Heart left ventricle (tissue), 16 donors: ENCODE measurements around the gene REEP3. TPM values are rescaled to one million over a fixed set of nuclear protein-coding genes. Genes with fewer than 3 reads are reported as not detected.

Source experiments
- ATAC-seq, 4 donors: fragments of 200-7000 bp; cut with Tn5 transposase; one replicate each; pipeline ENCODE4 v1.9.1; 2020 to 2022; ENCODE audit warnings: moderate library complexity in 4 of 4, mild to moderate bottlenecking in 3 of 4, moderate number of reproducible peaks in 1 of 4
- DNase-seq, 5 donors: peaks; one replicate each; pipeline ENCODE4 v3.0.0-alpha.2; 2020
- H3K27ac ChIP-seq, 12 donors: fragments of 200-600 bp; sonication (generic) in 4 of 12; one replicate each; pipeline versions ENCODE4 v1.5.0 to v1.8.0; 2016 to 2022; ENCODE audit warnings: mild to moderate bottlenecking in 2 of 12
- H3K27me3 ChIP-seq, 9 donors: fragments of 200-600 bp; sonication (generic) in 2 of 9; one replicate each; pipeline versions ENCODE4 v1.5.1 to v1.8.0; 2016 to 2022; ENCODE audit warnings: mild to moderate bottlenecking in 3 of 9
- H3K36me3 ChIP-seq, 9 donors: fragments of 200-600 bp; sonication (generic) in 2 of 9; one replicate each; pipeline versions ENCODE4 v1.5.0 to v1.8.0; 2018 to 2022; ENCODE audit warnings: mild to moderate bottlenecking in 2 of 9
- H3K4me1 ChIP-seq, 12 donors: fragments of 200-600 bp; sonication (generic) in 4 of 12; one replicate each; pipeline versions ENCODE4 v1.5.0 to v1.8.0; 2016 to 2022; ENCODE audit warnings: mild to moderate bottlenecking in 3 of 12
- H3K4me3 ChIP-seq, 12 donors: fragments of 200-600 bp; sonication (generic) in 4 of 12; one replicate each; pipeline versions ENCODE4 v1.5.0 to v1.8.0; 2017 to 2022; ENCODE audit warnings: mild to moderate bottlenecking in 9 of 12, moderate library complexity in 4 of 12
- H3K9me3 ChIP-seq, 12 donors: fragments of 200-600 bp; sonication (generic) in 4 of 12; one replicate each; pipeline versions ENCODE4 v1.5.0 to v1.8.0; 2016 to 2022; ENCODE audit warnings: mild to moderate bottlenecking in 1 of 12
- POLR2A ChIP-seq, 2 donors: fragments of 450-650 bp; IDR thresholded peaks; one replicate each; pipeline ENCODE4 v1.6.1; 2017; ENCODE audit warnings: antibody characterized with exemption in 2 of 2, mild to moderate bottlenecking in 2 of 2, moderate library complexity in 2 of 2
- WGBS, 4 donors: extraction: QIAGEN DNeasy Blood & Tissue Kit in 2 of 4; methylation state at CpG; one replicate each; pipeline versions ENCODE4 v1.1.5 to v1.1.7; 2013 to 2018; 5-methylcytosine and 5-hydroxymethylcytosine counted together
- intact Hi-C, 10 donors: fragments of 100-400 bp; cut with DNase I; formaldehyde crosslinking; loops; one replicate each; pipeline versions ENCODE4 v1.11.1 to v1.14.2; 2022
- polyA plus RNA-seq, 2 donors: library from polyadenylated mRNA; stranded (reverse); fragments of 200-250 nt; gene quantifications; one replicate each; pipeline ENCODE4 v1.2.3, GENCODE V29; 2013
- total RNA-seq, 9 donors: library from RNA; depleted of rRNA in 2 of 9; stranded (reverse); fragments of >200 nt in 2 of 9; fragmentation: NEBNext Ultra II Directional in 3 of 9; extraction: Animal tissue kit (Norgen Biotek cat#: 25700) in 3 of 9; gene quantifications; one replicate each; pipeline versions ENCODE4 v1.1.0 to v1.2.4, GENCODE V29; 2016 to 2023
- TF ChIP-seq, protein P1 (sequence below), 12 donors: fragments of 200-600 bp; sonication (generic) in 4 of 12; IDR thresholded peaks; one replicate each; pipeline versions ENCODE4 v1.5.0 to v1.8.0; 2018 to 2022; ENCODE audit warnings: antibody characterized with exemption in 12 of 12, mild to moderate bottlenecking in 5 of 12
- donor health status: ischemic (EF 13 %, LVEDD 7.1; RV severe dilation, severe dysfunction).
- donor health status: healthy with polysubstance abuse.
- donor health status: DM: no; HTN: yes; CAD: no.
- donor health status: DM: no; HTN: no; CAD: no.
- donor health status: ischemic (EF 25% LVEDD 6.9; RV normal size, moderate dysfunction).
- donor health status: ischemic (EF 25% LVEDD 5.7; RV mildly dilated, moderate dysfunction).
- donor health status: healthy.
- donor health status: DM: yes; HTN: yes; CAD: no.
- donor health status: ischemic (EF 35%, LVEDD 5.7; RV mildly dilated, moderate dysfunction).
- donor health status: nonischemic (EF 11% LVEDD 7.7; RV severe dilation, severe dysfunction).
- donor health status: DM: yes; HTN: yes; CAD: no.
- donor health status: PGD.
- donor health status: ischemic (EF 29% LVEDD 5.4; RV normal size, mild dysfunction).
- donor health status: nonischemic (EF 23%, LVEDD 6.1; RV moderate dilation, normal function).

The REEP3 gene
- total and polyA plus RNA-seq, 11 donors, result 9.1 to 48.2 (median 21.9) TPM

DNA sequence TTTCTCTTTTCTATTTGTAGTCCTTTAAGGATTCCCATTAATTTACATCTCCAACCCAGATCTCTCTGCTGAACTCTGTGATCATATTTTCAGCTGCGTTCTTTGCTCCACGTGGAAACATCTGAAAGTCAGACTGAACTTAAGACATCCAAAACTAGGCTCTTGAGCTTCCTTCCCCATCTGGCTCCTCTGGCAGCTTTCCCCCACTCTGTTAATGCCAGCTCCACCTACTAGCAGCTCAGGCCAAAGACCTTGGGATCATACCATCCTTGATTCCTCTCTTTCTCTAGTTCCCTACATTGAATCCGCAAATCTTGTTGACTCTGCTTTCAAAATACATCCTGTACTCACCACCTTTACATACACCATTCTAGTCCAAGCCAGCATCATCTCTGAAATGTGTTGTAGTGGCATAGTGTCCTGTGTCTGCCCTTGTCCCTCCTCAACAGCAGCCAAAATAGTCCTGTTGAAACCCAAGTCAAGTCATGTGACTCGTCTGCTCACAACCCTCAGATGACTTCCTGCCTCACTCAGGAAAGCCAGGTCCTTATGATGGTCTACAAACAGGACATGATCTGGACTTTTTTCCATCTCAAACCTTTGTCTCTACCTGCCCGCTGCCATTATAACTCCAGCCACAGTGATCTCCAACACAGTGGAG lies 7.0 kb downstream of the REEP3 start:
- peaks cover 0 to 11% (median 0%) of the 10 kb centered on the region in 9 donors for H3K36me3 ChIP-seq
- no peak for DNase-seq
- WGBS, 4 donors, result 83 to 86% (median 84%) methylated on average over 5 of the region's 5 CpGs
- intact Hi-C loops, result loop anchor here in 5 of 10 donors (10.0 kb wide), 5 partner anchors 47 to 263 kb away; partner anchors contain the start of gene JMJD1C (in 1 of the 5)
- H3K4me3 ChIP-seq, result no peak overlapping the region
- peak in 1 of 4 donors; percentile 55 for ATAC-seq
- peaks cover 0 to 36% (median 15%) of the 10 kb centered on the region in 12 donors for H3K4me1 ChIP-seq
- no peaks in the 10 kb centered on the region for H3K9me3 ChIP-seq
- no peak overlapping the region for H3K27ac ChIP-seq
- no peaks in the 10 kb centered on the region for H3K27me3 ChIP-seq
- no peak for TF ChIP-seq POLR2A (IDR thresholded peaks at IDR 0.05)
- TF ChIP-seq, protein P1, sequence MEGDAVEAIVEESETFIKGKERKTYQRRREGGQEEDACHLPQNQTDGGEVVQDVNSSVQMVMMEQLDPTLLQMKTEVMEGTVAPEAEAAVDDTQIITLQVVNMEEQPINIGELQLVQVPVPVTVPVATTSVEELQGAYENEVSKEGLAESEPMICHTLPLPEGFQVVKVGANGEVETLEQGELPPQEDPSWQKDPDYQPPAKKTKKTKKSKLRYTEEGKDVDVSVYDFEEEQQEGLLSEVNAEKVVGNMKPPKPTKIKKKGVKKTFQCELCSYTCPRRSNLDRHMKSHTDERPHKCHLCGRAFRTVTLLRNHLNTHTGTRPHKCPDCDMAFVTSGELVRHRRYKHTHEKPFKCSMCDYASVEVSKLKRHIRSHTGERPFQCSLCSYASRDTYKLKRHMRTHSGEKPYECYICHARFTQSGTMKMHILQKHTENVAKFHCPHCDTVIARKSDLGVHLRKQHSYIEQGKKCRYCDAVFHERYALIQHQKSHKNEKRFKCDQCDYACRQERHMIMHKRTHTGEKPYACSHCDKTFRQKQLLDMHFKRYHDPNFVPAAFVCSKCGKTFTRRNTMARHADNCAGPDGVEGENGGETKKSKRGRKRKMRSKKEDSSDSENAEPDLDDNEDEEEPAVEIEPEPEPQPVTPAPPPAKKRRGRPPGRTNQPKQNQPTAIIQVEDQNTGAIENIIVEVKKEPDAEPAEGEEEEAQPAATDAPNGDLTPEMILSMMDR (IDR thresholded peaks at IDR 0.05), result no peak

DNA sequence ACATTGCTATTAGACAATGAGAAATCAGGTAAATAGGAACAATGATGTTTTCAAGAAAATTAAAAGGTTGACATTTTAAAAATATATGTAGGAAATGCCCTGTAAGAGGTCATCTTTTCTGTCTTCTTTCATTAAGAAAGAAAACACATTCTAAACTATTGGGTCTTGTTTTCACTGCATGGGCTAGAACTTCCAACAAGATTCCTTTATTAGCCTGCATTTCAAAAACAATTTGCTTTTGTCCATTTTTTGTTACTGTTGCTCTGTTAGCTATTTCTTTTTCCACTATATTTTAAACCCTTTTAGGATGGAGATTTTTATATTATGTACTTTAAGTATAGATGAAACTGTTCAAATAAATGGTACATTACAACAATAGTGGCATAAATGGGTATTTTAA lies 9.2 kb downstream of the REEP3 start:
- Histone ChIP-seq H3K36me3 (peaks cover 0 to 11% (median 0%) of the 10 kb centered on the region in 9 donors), H3K9me3 (no peaks in the 10 kb centered on the region), H3K4me1 (peaks cover 0 to 24% (median 3%) of the 10 kb centered on the region in 12 donors), H3K27ac (no peak overlapping the region), H3K4me3 (no peak overlapping the region), H3K27me3 (no peaks in the 10 kb centered on the region)
- TF ChIP-seq POLR2A (IDR thresholded peaks at IDR 0.05), result no peak
- TF ChIP-seq, protein P1 (IDR thresholded peaks at IDR 0.05), result no peak
- intact Hi-C loops, result no loop called here
- DNase-seq, result no peak
- ATAC-seq, result no peak

DNA sequence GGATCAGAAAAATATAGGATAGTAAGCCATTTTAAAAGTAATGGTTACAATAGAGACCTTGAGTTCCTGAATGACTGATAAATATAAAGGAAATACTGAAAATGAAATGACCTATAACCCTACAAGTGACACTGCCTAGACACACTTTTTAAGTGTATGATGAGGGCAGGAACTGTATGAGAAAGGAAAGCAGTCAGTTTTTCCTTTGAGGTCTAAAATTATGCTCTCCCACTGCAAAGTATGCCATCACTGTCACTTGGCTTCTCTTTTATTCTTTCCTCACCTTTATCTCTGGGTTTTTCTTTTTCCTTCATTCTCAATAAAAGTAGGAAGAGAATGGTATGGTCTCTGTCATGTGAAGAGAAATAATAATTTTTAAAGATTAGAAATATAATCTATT lies 13.5 kb downstream of the REEP3 start:
- DNase-seq, result no peak
- no peak for ATAC-seq
- H3K4me1 ChIP-seq, result peaks cover 0 to 14% (median 0%) of the 10 kb centered on the region in 12 donors
- no peak overlapping the region for H3K4me3 ChIP-seq
- intact Hi-C loops, result no loop called here
- H3K27me3 ChIP-seq, result no peaks in the 10 kb centered on the region
- TF ChIP-seq, protein P1 (IDR thresholded peaks at IDR 0.05), result no peak
- TF ChIP-seq POLR2A (IDR thresholded peaks at IDR 0.05), result no peak
- H3K9me3 ChIP-seq, result no peaks in the 10 kb centered on the region
- H3K27ac ChIP-seq, result no peak overlapping the region
- no peaks in the 10 kb centered on the region for H3K36me3 ChIP-seq

DNA sequence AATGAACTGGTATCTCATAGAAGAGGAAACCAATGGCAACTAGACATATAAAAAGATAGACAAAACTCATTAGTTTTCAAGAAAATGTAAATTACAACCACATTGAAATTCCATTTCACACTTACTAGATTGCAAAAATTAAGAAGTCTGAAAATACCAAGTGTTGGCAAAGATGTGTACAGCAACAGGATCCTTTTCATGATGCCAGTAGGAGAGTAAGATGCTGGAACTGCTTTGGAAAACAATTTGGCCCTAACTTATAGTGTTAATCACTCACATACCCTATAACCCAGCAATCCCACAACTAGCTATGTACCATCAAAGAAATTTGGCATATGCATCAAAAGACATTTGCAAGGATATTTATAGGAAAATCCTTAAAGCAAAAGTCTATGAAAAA lies 15.5 kb downstream of the REEP3 start:
- no peaks in the 10 kb centered on the region for H3K36me3 ChIP-seq
- TF ChIP-seq POLR2A (IDR thresholded peaks at IDR 0.05), result no peak
- TF ChIP-seq, protein P1 (IDR thresholded peaks at IDR 0.05), result no peak
- no peaks in the 10 kb centered on the region for H3K9me3 ChIP-seq
- no peaks in the 10 kb centered on the region for H3K27me3 ChIP-seq
- intact Hi-C loops, result no loop called here
- no peak overlapping the region for H3K27ac ChIP-seq
- no peak for ATAC-seq
- DNase-seq, result no peak
- peaks cover 0 to 14% (median under 1%) of the 10 kb centered on the region in 12 donors for H3K4me1 ChIP-seq
- H3K4me3 ChIP-seq, result no peak overlapping the region
